ENCODE measurements around the gene RASSF7.

The RASSF7 gene

GRCh38 chr11:586376-587316 is 25.9 kb downstream of the RASSF7 start:
- DNase-seq (ENCODE audit: low spot score): no peak

GRCh38 chr11:587546-587945 is 26.8 kb downstream of the RASSF7 start:
- DNase-seq (ENCODE audit: low spot score): no peak

- no peak for DNase-seq (ENCODE audit: low spot score)
Measured at GRCh38 chr11:587978-588380, 27.2 kb downstream of the RASSF7 start.

GRCh38 chr11:589798-590197 is 29.0 kb downstream of the RASSF7 start:
- DNase-seq (ENCODE audit: low spot score): no peak

GRCh38 chr11:590997-591396 is 30.2 kb downstream of the RASSF7 start:
- no peak for DNase-seq (ENCODE audit: low spot score)

GRCh38 chr11:592501-592900 is 31.7 kb downstream of the RASSF7 start:
- DNase-seq (ENCODE audit: low spot score): no peak

GRCh38 chr11:592918-593317 is 32.1 kb downstream of the RASSF7 start:
- DNase-seq (ENCODE audit: low spot score): no peak

- no peak for DNase-seq (ENCODE audit: low spot score)
Measured at GRCh38 chr11:593347-593746, 32.6 kb downstream of the RASSF7 start.

GRCh38 chr11:595400-595799 is 34.6 kb downstream of the RASSF7 start:
- no peak for DNase-seq (ENCODE audit: low spot score)

- DNase-seq (ENCODE audit: low spot score): no peak
Measured at GRCh38 chr11:596374-596773, 35.6 kb downstream of the RASSF7 start.

GRCh38 chr11:597166-597725 is 36.5 kb downstream of the RASSF7 start:
- no peak for DNase-seq (ENCODE audit: low spot score)

- DNase-seq (ENCODE audit: low spot score): no peak
Measured at GRCh38 chr11:598005-598680, 37.4 kb downstream of the RASSF7 start.

- DNase-seq (ENCODE audit: low spot score): no peak
Measured at GRCh38 chr11:601573-602245, 40.9 kb downstream of the RASSF7 start.

GRCh38 chr11:603154-603553 is 42.4 kb downstream of the RASSF7 start:
- DNase-seq (ENCODE audit: low spot score): no peak

- DNase-seq (ENCODE audit: low spot score): no peak
Measured at GRCh38 chr11:605286-606129, 44.7 kb downstream of the RASSF7 start.

GRCh38 chr11:606245-606644 is 45.5 kb downstream of the RASSF7 start:
- no peak for DNase-seq (ENCODE audit: low spot score)

GRCh38 chr11:607020-607780 is 46.4 kb downstream of the RASSF7 start:
- no peak for DNase-seq (ENCODE audit: low spot score)

GRCh38 chr11:607971-608659 is 47.3 kb downstream of the RASSF7 start:
- no peak for DNase-seq (ENCODE audit: low spot score)

- no peak for DNase-seq (ENCODE audit: low spot score)
Measured at GRCh38 chr11:608791-609251, 48.1 kb downstream of the RASSF7 start.

GRCh38 chr11:609341-609811 is 48.6 kb downstream of the RASSF7 start:
- no peak for DNase-seq (ENCODE audit: low spot score)
